ENCODE data around the gene RAB36.

Gene RAB36

GRCh38 chr22:23110922-23111527, 34.3 kb upstream of the RAB36 start:
- POLR2A ChIA-PET: no interaction called here
- TF ChIP-seq ELF4 (IDR thresholded peaks at IDR 0.05): no peak
- TF ChIP-seq TARDBP (IDR thresholded peaks at IDR 0.05): no peak
- TF ChIP-seq NFRKB (IDR thresholded peaks at IDR 0.05): no peak
- TF ChIP-seq LEF1 (IDR thresholded peaks at IDR 0.05; ENCODE audit: borderline replicate concordance): no peak
- no peak for TF ChIP-seq SUZ12 (IDR thresholded peaks at IDR 0.05)
- no peak for TF ChIP-seq FOXM1 (IDR thresholded peaks at IDR 0.05; ENCODE audit: borderline replicate concordance)
- CTCF ChIA-PET: no interaction called here
- no peak for DNase-seq (ENCODE audit: extremely low spot score)

GRCh38 chr22:23112472-23113012, 32.7 kb upstream of the RAB36 start:
- TF ChIP-seq LEF1 (IDR thresholded peaks at IDR 0.05; ENCODE audit: borderline replicate concordance): no peak
- ChIA-PET CTCF (no interaction called here), POLR2A (no interaction called here)
- DNase-seq (ENCODE audit: extremely low spot score): no peak

- CTCF ChIA-PET: interaction anchor here (0.8 kb wide), 1 partner anchor 44 kb away, joined by 4 read pairs; no protein-coding TSS in a partner anchor
- POLR2A ChIA-PET: interaction anchor here (1.0 kb wide), 1 partner anchor 44 kb away, joined by 5 read pairs; the partner anchor contains the start of gene GNAZ
- TF ChIP-seq FOXK2 (IDR thresholded peaks at IDR 0.05) (no peak), NFRKB (IDR thresholded peaks at IDR 0.05) (no peak)
- DNase-seq (ENCODE audit: extremely low spot score): no peak
Observed at GRCh38 chr22:23113067-23113846, 32.0 kb upstream of the RAB36 start.

GRCh38 chr22:23113847-23114720, 31.2 kb upstream of the RAB36 start:
- TF ChIP-seq PKNOX1 (IDR thresholded peaks at IDR 0.05) (no peak), FOXK2 (IDR thresholded peaks at IDR 0.05) (no peak), FOXM1 (IDR thresholded peaks at IDR 0.05; ENCODE audit: borderline replicate concordance) (no peak), ARNT (IDR thresholded peaks at IDR 0.05) (no peak), NFRKB (IDR thresholded peaks at IDR 0.05) (no peak), FOXA1 (IDR thresholded peaks at IDR 0.05) (no peak), SUZ12 (IDR thresholded peaks at IDR 0.05) (no peak), TARDBP (IDR thresholded peaks at IDR 0.05) (no peak), ELF4 (IDR thresholded peaks at IDR 0.05) (no peak), LEF1 (IDR thresholded peaks at IDR 0.05; ENCODE audit: borderline replicate concordance) (no peak), ZNF384 (IDR thresholded peaks at IDR 0.05) (no peak), L3MBTL2 (conservative IDR thresholded peaks at IDR 0.05) (no peak), CTBP1 (IDR thresholded peaks at IDR 0.05; ENCODE audit: borderline replicate concordance) (no peak), SP1 (IDR thresholded peaks at IDR 0.05) (no peak), HDGF (IDR thresholded peaks at IDR 0.05; ENCODE audit: borderline replicate concordance) (no peak), BHLHE40 (IDR thresholded peaks at IDR 0.05; ENCODE audit: borderline replicate concordance) (no peak)
- ChIA-PET POLR2A (interaction anchor here (0.6 to 1.0 kb wide), 2 partner anchors 44 to 540 kb away, joined by 3 to 5 read pairs; partner anchors contain the start of gene GNAZ), CTCF (interaction anchor here (0.8 kb wide), 1 partner anchor 43 kb away, joined by 4 read pairs; no protein-coding TSS in a partner anchor)

GRCh38 chr22:23114721-23115020, 30.6 kb upstream of the RAB36 start:
- DNase-seq (ENCODE audit: extremely low spot score): no peak
- POLR2A ChIA-PET: no interaction called here
- CTCF ChIA-PET: no interaction called here
- TF ChIP-seq L3MBTL2 (conservative IDR thresholded peaks at IDR 0.05) (no peak), FOXA1 (IDR thresholded peaks at IDR 0.05) (no peak), HDGF (IDR thresholded peaks at IDR 0.05; ENCODE audit: borderline replicate concordance) (no peak), ARNT (IDR thresholded peaks at IDR 0.05) (no peak), NFRKB (IDR thresholded peaks at IDR 0.05) (no peak), BHLHE40 (IDR thresholded peaks at IDR 0.05; ENCODE audit: borderline replicate concordance) (no peak), PKNOX1 (IDR thresholded peaks at IDR 0.05) (no peak), TARDBP (IDR thresholded peaks at IDR 0.05) (no peak), ELF4 (IDR thresholded peaks at IDR 0.05) (no peak), ZNF384 (IDR thresholded peaks at IDR 0.05) (no peak), FOXK2 (IDR thresholded peaks at IDR 0.05) (no peak), SUZ12 (IDR thresholded peaks at IDR 0.05) (no peak), CTBP1 (IDR thresholded peaks at IDR 0.05; ENCODE audit: borderline replicate concordance) (no peak), SP1 (IDR thresholded peaks at IDR 0.05) (no peak), LEF1 (IDR thresholded peaks at IDR 0.05; ENCODE audit: borderline replicate concordance) (no peak), FOXM1 (IDR thresholded peaks at IDR 0.05; ENCODE audit: borderline replicate concordance) (no peak)

More at GRCh38 chr22:23113847-23114720, 31.2 kb upstream of the RAB36 start:
- DNase-seq (ENCODE audit: extremely low spot score): no peak

- CTCF ChIA-PET: no interaction called here
- POLR2A ChIA-PET: no interaction called here
Observed at GRCh38 chr22:23115369-23115768, 29.9 kb upstream of the RAB36 start.

More at GRCh38 chr22:23115369-23115768, 29.9 kb upstream of the RAB36 start:
- TF ChIP-seq FOXA1 (IDR thresholded peaks at IDR 0.05) (no peak), CTBP1 (IDR thresholded peaks at IDR 0.05; ENCODE audit: borderline replicate concordance) (no peak), FOXM1 (IDR thresholded peaks at IDR 0.05; ENCODE audit: borderline replicate concordance) (no peak), TARDBP (IDR thresholded peaks at IDR 0.05) (no peak), LEF1 (IDR thresholded peaks at IDR 0.05; ENCODE audit: borderline replicate concordance) (no peak), HDGF (IDR thresholded peaks at IDR 0.05; ENCODE audit: borderline replicate concordance) (no peak), ZNF384 (IDR thresholded peaks at IDR 0.05) (no peak)
- no peak for DNase-seq (ENCODE audit: extremely low spot score)
